ENCODE results near the gene WDFY4. TPM values are rescaled to one million over a fixed set of nuclear protein-coding genes. Genes with fewer than 3 reads are reported as not detected.

The WDFY4 gene
- total and polyA plus RNA-seq, 9 of the 15 experiments (the other 6 are each of a cell fraction or from before 2014, with no cell fraction given) = 0.01 to 0.02 (median 0.01) TPM; not detected in 6

GRCh38 chr10:48638739-48639527 is 45.7 kb upstream of the WDFY4 start:
- POLR2A ChIA-PET = interaction anchor here (0.7 to 0.9 kb wide), 3 partner anchors 9 to 76 kb away, joined by 3 to 5 read pairs (median 3); no protein-coding TSS in a partner anchor
- Histone ChIP-seq H3K27ac (ENCODE audit: extremely low read depth, low read depth, low read length) (no peak overlapping the region), H3K9me1 (ENCODE audit: control insufficient read depth, insufficient read depth, low read length) (no peaks in the 10 kb centered on the region), H3K36me3 (ENCODE audit: control insufficient read depth, insufficient read depth, low read length) (no peaks in the 10 kb centered on the region), H3K79me2 (ENCODE audit: control insufficient read depth, insufficient read depth, low read length) (no peaks in the 10 kb centered on the region), H3K4me2 (ENCODE audit: insufficient read depth, low read length) (no peak overlapping the region), H3K9me3 (replicated peaks; ENCODE audit: control insufficient read depth, insufficient read depth, low read depth, low read length) (no peaks in the 10 kb centered on the region), H3K27me3 (ENCODE audit: control insufficient read depth in 2 of 2, insufficient read depth in 2 of 2, low read length in 2 of 2) (peaks cover 0 to 4% of the 10 kb centered on the region in 2 experiments; a peak in 1 of 5 replicates), H3K4me1 (replicated peaks in 1 of 2; ENCODE audit: control insufficient read depth in 2 of 2, insufficient read depth in 2 of 2, low read length in 2 of 2) (no peaks in the 10 kb centered on the region), H2AFZ (ENCODE audit: low read depth, low read length) (no peak overlapping the region), H4K20me1 (replicated peaks; ENCODE audit: control insufficient read depth, insufficient read depth, low read length) (no peaks in the 10 kb centered on the region), H3K4me3 (no peak overlapping the region), H3K9ac (ENCODE audit: insufficient read depth in 1 of 2, low read depth in 2 of 2, low read length in 2 of 2) (no peak overlapping the region)
- intact Hi-C loops (cut with micrococcal nuclease) = no loop called here
- ATAC-seq (no peak), DNase-seq (ENCODE audit: extremely low read depth in 1 of 4, low spot score in 3 of 4) (no peak), FAIRE-seq (no peak)
- 2% methylated on average over 4 of the region's 4 CpGs for whole genome bisulfite sequencing (ENCODE audit: insufficient coverage, low coverage, missing lambda C conversion rate)
- TF ChIP-seq SOX6 (IDR thresholded peaks at IDR 0.05) = no peak
- no peak for TF ChIP-seq FOXJ2 (tag; IDR thresholded peaks at IDR 0.05)
- peak; percentile 78 for TF ChIP-seq MAFF (IDR thresholded peaks at IDR 0.05; ENCODE audit: low read length)
- TF ChIP-seq MAFK (IDR thresholded peaks at IDR 0.05; ENCODE audit: low read length) = peak; percentile 57; the same call in 1 of the 2 replicates
- TF ChIP-seq ZNF316 (IDR thresholded peaks at IDR 0.05) = peak; percentile 81
- TF ChIP-seq C11orf30 (IDR thresholded peaks at IDR 0.05; ENCODE audit: low read depth) = peak; percentile 64; the same call in 1 of the 2 replicates
- no peak for TF ChIP-seq ZNF57 (CRISPR knock-in tag; IDR thresholded peaks at IDR 0.05)
- peak; percentile 63 for TF ChIP-seq MAFG (tag; conservative IDR thresholded peaks at IDR 0.05)
- in situ Hi-C loops (cut with MboI) = no loop called here
- CTCF ChIA-PET (ENCODE audit: low intra/inter-chr PET ratio) = no interaction called here
- BruUV-seq (replicated peaks) = no TSS peak
